ENCODE data around the gene SGK1.
"Not testable (repeated sequence)": the region's sequence is repeated elsewhere in the genome, so short reads cannot be mapped to it uniquely, and the experiment has no call there.

SGK1 gene

DNA sequence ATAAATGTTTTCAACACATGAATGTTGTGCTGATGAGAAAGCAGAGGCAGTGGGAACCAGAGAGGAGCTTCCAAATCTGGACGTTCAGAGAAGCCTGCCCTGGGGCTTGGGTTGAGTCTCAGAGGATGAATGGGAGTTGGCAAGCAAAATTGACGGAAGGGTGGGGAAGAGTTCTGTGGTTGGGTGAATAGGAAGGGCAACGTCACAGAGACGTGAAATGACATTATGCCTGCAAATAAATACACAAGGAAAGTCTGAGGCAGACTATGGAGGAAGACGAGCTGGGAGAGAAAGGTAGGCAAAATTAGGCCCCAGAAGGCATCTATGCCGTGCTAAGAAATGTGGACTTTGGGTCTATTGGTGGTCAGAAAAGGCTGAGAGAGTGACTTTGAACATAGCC lies 25.2 kb upstream of the SGK1 start:
- no peaks in the 10 kb centered on the region for H3K9me3 ChIP-seq
- in situ Hi-C loops (cut with MboI; ENCODE audit: low sequenced_read_pairs) = no loop called here
- H3K36me3 ChIP-seq (replicated peaks) = no peaks in the 10 kb centered on the region
- H3K27me3 ChIP-seq (ENCODE audit: low read depth) = no peaks in the 10 kb centered on the region
- H3K4me3 ChIP-seq = no peak overlapping the region
- no peak for DNase-seq (ENCODE audit: low spot score in 2 of 2)
- no peaks in the 10 kb centered on the region for H3K4me1 ChIP-seq

DNA sequence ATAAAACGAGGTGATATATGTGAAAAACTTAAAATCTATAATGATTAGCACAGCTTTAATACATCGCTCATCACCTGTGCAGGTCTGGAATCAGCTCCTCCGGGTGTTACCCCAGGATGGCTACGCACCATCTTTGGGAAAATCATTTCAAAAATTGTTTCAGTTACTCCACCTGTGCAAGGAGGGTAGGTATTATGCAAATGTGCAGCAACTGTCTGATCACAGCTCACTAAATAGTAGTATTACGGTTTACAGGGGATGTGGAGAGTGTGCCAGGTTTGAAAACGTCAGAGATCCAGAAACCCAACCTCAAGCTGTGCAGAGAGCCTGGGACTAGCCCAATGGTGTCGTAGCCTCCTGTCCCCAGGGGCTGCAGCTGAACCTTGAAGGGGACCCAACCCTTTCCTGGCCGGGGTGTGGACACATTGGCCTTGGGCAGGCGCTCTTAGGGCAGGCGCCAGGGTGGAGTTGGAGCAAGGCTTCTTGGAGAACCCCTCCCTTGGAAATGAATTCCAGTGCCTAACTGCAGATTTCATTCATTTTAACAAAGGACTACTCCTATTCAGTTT lies 24.2 kb upstream of the SGK1 start:
- H3K4me3 ChIP-seq = no peak overlapping the region
- no peaks in the 10 kb centered on the region for H3K4me1 ChIP-seq
- in situ Hi-C loops (cut with MboI; ENCODE audit: low sequenced_read_pairs) = no loop called here
- no peaks in the 10 kb centered on the region for H3K36me3 ChIP-seq (replicated peaks)
- H3K9me3 ChIP-seq = no peaks in the 10 kb centered on the region
- H3K27me3 ChIP-seq (ENCODE audit: low read depth) = no peaks in the 10 kb centered on the region
- DNase-seq (ENCODE audit: low spot score in 2 of 2) = no peak

DNA sequence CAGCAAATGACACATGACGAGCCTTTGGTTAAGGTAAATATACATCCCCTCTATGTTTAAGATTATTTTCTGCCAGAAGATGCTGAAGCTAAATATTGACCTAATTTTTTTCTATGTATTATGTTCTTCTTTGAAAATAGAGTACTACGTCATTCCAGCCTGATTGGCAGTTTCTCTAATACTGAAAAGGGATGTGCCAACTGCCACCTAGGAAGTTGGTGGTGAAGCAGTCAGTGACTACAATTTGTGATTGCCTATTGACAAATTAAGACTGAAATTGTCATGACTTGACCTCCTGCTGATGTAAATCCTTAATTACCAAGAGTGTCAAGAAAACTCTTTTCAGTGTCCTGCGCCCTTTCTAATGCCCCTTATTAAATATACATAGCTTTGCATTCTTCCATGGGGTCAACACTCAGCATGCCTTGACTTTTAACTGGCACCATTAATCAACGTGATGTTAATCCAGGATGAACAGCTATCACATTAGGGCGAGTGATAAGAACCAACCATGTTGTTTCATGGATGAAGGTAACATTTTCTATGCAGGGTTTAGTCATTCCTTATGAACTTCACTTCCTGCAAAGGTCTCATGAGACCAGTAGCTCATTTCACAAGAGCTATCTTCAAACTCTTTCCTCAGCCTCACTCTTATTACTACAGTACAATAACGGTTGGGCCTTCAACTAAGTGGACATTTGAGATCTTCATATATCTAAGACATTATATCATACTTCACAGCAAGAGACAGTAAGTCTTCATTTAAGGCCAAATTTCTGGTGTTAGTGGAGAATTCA lies 22.5 kb upstream of the SGK1 start:
- Histone ChIP-seq H3K36me3 (replicated peaks) (no peaks in the 10 kb centered on the region), H3K4me1 (no peaks in the 10 kb centered on the region), H3K9me3 (no peaks in the 10 kb centered on the region), H3K27me3 (ENCODE audit: low read depth) (no peaks in the 10 kb centered on the region), H3K4me3 (no peak overlapping the region)
- in situ Hi-C loops (cut with MboI; ENCODE audit: low sequenced_read_pairs) = no loop called here
- DNase-seq (ENCODE audit: low spot score in 2 of 2) = no peak

DNA sequence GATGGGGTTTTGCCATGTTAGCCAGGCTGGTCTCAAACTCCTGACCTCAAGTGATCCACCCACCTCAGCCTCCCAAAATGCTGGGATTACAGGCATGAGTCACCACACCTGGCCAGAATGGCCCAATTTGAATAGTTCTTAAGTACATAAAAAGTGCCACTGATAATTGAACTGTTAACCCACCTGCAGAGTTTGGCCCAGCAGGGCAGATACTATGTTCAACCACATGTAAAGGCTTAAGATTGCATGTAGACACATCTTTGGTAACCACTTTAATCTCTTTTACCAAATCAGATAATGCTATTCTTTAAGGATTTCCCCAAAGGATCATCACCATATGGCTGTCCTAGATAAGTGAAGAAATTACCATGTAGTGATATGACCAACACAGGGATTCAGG lies 21.3 kb upstream of the SGK1 start:
- in situ Hi-C loops (cut with MboI; ENCODE audit: low sequenced_read_pairs) = no loop called here
- H3K27me3 ChIP-seq (ENCODE audit: low read depth) = no peaks in the 10 kb centered on the region
- no peaks in the 10 kb centered on the region for H3K36me3 ChIP-seq (replicated peaks)
- H3K4me3 ChIP-seq = no peak overlapping the region
- H3K4me1 ChIP-seq = no peaks in the 10 kb centered on the region
- H3K9me3 ChIP-seq = no peaks in the 10 kb centered on the region
- no peak for DNase-seq (ENCODE audit: low spot score in 2 of 2)

DNA sequence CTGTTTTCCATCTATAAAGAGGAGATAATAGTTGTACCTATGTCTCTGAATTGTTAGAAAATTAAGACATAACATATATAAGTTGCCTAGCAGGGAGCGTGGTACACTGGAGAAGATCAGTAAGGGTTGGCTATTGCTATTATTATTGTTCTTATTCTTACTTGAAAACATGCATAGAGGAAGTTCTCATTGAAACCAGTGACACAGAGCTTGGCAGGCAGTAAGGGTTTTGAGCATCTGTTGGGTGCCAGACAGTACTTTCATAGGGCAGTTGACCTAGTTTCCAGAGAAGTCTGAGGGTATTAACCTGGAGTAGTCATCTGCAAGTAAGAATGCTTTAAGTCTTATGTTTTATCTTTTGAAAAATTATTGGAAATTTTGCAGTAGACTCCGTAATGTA lies 13.3 kb upstream of the SGK1 start:
- Histone ChIP-seq H3K36me3 (replicated peaks) (no peaks in the 10 kb centered on the region), H3K4me3 (no peak overlapping the region), H3K27me3 (ENCODE audit: low read depth) (no peaks in the 10 kb centered on the region), H3K4me1 (no peaks in the 10 kb centered on the region), H3K9me3 (no peaks in the 10 kb centered on the region)
- in situ Hi-C loops (cut with MboI; ENCODE audit: low sequenced_read_pairs) = no loop called here
- no peak for DNase-seq (ENCODE audit: low spot score in 2 of 2)

DNA sequence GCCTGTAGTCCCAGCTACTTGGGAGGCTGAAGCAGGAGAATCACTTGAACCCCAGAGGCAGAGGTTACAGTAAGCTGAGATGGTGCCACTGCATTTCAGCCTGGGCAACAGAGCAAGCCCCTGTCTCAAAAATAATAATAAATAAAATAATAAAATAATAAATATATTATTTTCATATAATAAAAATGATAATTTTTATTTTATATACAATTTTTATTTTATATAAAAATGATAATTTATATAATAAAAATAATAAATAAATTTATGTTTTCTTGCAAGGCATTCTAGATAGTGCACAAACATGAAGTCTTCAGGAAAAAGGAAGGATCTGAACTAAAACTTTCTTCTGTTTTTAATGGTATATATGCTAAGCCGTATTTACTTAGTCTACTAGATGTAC lies 12.6 kb upstream of the SGK1 start:
- Histone ChIP-seq H3K27me3 (ENCODE audit: low read depth) (no peaks in the 10 kb centered on the region), H3K9me3 (no peaks in the 10 kb centered on the region), H3K4me3 (no peak overlapping the region), H3K36me3 (replicated peaks) (no peaks in the 10 kb centered on the region), H3K4me1 (no peaks in the 10 kb centered on the region)
- no peak for DNase-seq (ENCODE audit: low spot score in 2 of 2)
- in situ Hi-C loops (cut with MboI; ENCODE audit: low sequenced_read_pairs) = no loop called here

DNA sequence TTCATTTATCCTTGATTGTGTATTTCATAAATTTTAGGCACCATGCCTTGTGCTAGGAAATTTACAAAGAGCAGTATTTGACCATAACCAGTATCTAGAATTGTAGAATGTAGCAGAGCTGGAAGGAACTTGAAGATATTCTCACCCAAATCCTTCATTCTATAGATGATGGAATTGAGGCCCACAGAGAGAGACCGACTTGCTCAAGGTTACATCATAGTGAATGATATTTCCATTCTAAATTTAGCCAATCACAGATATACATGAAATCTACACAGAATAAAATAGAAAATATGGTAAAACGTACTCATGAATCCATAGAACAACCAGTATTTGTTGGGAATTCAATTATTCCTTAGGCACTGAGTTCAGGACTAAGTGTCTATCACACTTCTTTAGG lies 10.9 kb upstream of the SGK1 start:
- in situ Hi-C loops (cut with MboI; ENCODE audit: low sequenced_read_pairs) = no loop called here
- H3K27me3 ChIP-seq (ENCODE audit: low read depth) = 0 out of 2 replicates have a peak, but pooled peaks cover 2% of the 10 kb centered on the region

DNA sequence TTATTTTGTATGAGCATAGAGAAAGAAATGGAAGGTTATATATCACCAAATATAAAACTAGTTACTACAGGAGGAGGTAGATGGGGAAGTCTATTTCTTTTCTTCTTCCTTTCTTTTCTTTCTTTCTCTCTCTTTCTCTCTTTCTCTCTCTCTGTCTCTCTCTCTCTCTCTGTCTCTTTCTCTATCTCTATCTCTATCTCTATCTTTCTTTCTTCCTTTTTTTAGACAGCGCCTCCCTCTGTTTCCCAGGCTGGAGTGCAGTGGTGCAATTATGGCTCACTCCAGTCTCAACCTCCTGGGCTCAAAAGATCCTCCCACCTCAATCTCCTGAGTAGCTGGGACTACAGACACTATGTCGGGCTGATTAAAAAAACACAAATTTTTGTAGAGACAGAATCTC lies 10.2 kb upstream of the SGK1 start:
- DNase-seq (ENCODE audit: low spot score in 2 of 2) = no peak
- H3K4me3 ChIP-seq = no peak overlapping the region
- no peaks in the 10 kb centered on the region for H3K9me3 ChIP-seq
- no peaks in the 10 kb centered on the region for H3K36me3 ChIP-seq (replicated peaks)
- in situ Hi-C loops (cut with MboI; ENCODE audit: low sequenced_read_pairs) = no loop called here
- H3K27me3 ChIP-seq (ENCODE audit: low read depth) = 0 out of 2 replicates have a peak, but pooled peaks cover 2% of the 10 kb centered on the region
- no peaks in the 10 kb centered on the region for H3K4me1 ChIP-seq

More for the DNA sequence above, 10.9 kb upstream of the SGK1 start:
- H3K4me3 ChIP-seq = no peak overlapping the region
- H3K4me1 ChIP-seq = no peaks in the 10 kb centered on the region
- H3K36me3 ChIP-seq (replicated peaks) = no peaks in the 10 kb centered on the region
- no peak for DNase-seq (ENCODE audit: low spot score in 2 of 2)
- no peaks in the 10 kb centered on the region for H3K9me3 ChIP-seq

DNA sequence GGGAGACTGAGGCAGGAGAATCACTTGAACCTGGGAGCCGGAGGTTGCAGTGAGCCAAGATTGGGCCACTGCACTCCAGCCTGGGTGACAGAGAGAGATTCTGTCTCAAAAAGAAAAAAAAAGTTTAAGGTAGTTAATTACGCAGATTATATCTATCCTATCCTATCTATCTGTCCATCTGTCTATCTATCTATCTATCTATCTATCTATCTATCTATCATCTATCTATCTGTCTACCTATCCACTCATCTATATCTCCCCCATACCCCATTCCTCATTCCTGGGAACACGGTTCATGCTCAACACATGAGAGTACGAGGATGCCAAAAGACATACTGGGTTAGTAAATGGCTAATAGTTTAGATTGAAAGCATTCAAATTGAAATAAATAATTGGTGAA lies 8.3 kb upstream of the SGK1 start:
- H3K9me3 ChIP-seq; H3K4me1 ChIP-seq; H3K36me3 ChIP-seq (replicated peaks); H3K4me3 ChIP-seq; in situ Hi-C loops (cut with MboI; ENCODE audit: low sequenced_read_pairs); DNase-seq (ENCODE audit: low spot score in 2 of 2); H3K27me3 ChIP-seq (ENCODE audit: low read depth): not testable (repeated sequence)

DNA sequence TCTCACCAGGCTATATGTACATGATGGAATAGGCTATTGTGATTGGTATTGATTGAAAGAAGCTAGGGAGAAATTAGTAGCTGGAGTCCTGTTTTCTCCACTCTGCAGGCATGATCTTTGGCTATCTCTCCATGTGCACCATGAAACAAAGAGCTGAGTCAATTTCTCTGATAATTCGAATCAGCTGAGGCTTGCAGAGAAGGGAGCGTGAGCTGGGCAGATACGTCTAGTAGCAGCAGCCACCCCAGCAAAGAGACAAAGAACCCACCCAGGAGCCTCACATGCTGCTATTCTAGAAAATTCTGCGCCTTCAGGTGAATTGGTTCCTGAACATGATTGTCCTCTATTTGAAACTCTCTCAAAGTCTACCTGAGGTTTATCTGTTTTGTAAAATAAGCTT lies 6.9 kb upstream of the SGK1 start:
- Histone ChIP-seq H3K4me1 (no peaks in the 10 kb centered on the region), H3K36me3 (replicated peaks) (no peaks in the 10 kb centered on the region), H3K9me3 (no peaks in the 10 kb centered on the region), H3K27me3 (ENCODE audit: low read depth) (0 out of 2 replicates have a peak, but pooled peaks cover 5% of the 10 kb centered on the region), H3K4me3 (no peak overlapping the region)
- DNase-seq (ENCODE audit: low spot score in 2 of 2) = no peak
- in situ Hi-C loops (cut with MboI; ENCODE audit: low sequenced_read_pairs) = no loop called here

DNA sequence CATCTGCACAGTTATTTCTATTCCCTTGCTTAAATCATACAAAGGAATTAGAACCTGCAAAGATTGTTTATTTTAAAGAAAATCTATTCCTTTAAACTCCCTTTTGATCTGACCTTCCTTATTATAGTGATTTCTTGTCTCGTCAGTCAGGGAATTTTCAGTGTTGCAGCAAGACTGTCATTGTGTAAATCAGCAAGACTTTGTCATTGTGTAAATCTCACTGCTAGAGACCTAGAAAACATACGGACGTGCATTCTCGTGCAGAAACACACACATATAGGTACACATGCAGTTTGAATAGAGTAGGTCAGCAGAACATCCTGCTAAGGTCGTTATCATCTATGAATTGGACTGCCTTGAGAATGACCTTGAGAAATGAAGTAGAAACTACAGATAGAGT lies 6.2 kb upstream of the SGK1 start:
- no peaks in the 10 kb centered on the region for H3K36me3 ChIP-seq (replicated peaks)
- no peak for DNase-seq (ENCODE audit: low spot score in 2 of 2)
- in situ Hi-C loops (cut with MboI; ENCODE audit: low sequenced_read_pairs) = no loop called here

DNA sequence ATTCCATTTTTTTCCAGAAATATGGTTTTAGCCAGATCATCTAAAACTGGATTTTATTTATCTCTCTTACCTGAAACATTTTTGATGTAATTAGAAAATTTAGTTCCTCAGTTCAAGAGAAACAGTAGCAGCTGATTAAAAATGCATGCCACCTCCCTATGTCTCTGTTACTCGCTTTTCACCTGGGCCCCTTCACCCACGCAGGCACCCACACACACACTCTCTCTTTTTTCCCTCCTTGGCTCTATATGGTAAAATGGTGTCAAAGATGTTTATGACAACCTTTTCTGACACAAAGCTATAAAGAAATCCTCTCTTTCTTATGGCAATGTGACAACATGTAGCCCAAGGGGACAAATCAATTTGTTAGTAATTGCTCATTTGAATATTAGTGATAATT lies 5.8 kb upstream of the SGK1 start:
- no peak for DNase-seq (ENCODE audit: low spot score in 2 of 2)
- Histone ChIP-seq H3K9me3 (no peaks in the 10 kb centered on the region), H3K4me3 (no peak overlapping the region), H3K36me3 (replicated peaks) (no peaks in the 10 kb centered on the region), H3K27me3 (ENCODE audit: low read depth) (peaks cover 15% of the 10 kb centered on the region), H3K4me1 (no peaks in the 10 kb centered on the region)
- in situ Hi-C loops (cut with MboI; ENCODE audit: low sequenced_read_pairs) = no loop called here

More for the DNA sequence above, 6.2 kb upstream of the SGK1 start:
- Histone ChIP-seq H3K27me3 (ENCODE audit: low read depth) (peaks cover 11% of the 10 kb centered on the region), H3K4me3 (no peak overlapping the region), H3K9me3 (no peaks in the 10 kb centered on the region), H3K4me1 (no peaks in the 10 kb centered on the region)

DNA sequence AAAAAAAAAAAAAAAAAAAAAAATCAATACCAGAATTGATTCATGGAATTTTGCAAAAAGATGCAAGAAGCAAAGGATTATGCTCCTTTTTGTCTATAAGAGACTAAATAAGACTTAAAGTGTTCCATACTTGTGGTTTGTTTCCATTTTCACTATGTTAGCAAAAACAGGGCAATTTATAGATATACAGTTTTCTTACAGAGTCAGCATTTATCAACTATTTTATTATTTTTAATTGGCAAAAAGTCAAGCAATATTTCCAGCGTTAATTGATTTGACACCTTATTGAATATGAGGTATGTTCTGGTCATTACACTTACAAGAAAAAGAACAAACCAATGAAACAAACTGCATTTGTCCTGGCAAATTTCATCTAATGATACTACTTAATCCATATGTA lies 5.4 kb upstream of the SGK1 start:
- Histone ChIP-seq H3K4me1 (no peaks in the 10 kb centered on the region), H3K9me3 (no peaks in the 10 kb centered on the region), H3K27me3 (ENCODE audit: low read depth) (peaks cover 19% of the 10 kb centered on the region), H3K36me3 (replicated peaks) (no peaks in the 10 kb centered on the region), H3K4me3 (no peak overlapping the region)
- in situ Hi-C loops (cut with MboI; ENCODE audit: low sequenced_read_pairs) = no loop called here
- DNase-seq (ENCODE audit: low spot score in 2 of 2) = no peak

DNA sequence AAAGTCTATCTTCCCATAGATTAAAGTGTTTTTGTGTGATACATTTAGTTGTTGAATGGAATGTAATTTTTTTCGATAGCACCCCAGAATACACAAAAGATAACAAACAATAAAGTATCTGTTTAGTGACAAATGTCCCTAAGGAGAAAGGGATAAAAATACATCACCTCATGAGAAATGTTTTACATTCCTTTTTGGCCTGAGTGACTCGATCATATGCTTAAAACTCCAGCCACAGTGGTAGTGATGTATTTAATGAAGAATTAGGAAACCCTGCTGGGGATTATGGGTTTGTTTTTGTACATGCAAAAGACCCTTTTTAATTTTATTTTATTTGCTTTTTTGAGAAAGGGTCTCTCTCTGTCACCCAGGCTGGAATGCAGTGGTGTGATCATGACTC lies 4.3 kb upstream of the SGK1 start:
- no peak for DNase-seq (ENCODE audit: low spot score in 2 of 2)

More for the DNA sequence above, 4.3 kb upstream of the SGK1 start:
- H3K9me3 ChIP-seq = no peaks in the 10 kb centered on the region
- peaks cover 30% of the 10 kb centered on the region for H3K27me3 ChIP-seq (ENCODE audit: low read depth)
- in situ Hi-C loops (cut with MboI; ENCODE audit: low sequenced_read_pairs) = no loop called here
- H3K4me1 ChIP-seq = no peaks in the 10 kb centered on the region
- H3K4me3 ChIP-seq = no peak overlapping the region
- H3K36me3 ChIP-seq (replicated peaks) = no peaks in the 10 kb centered on the region

Data from HAP-1 (cell line).